Heart left ventricle (tissue), 16 donors: ENCODE measurements around the gene BTRC. TPM values are rescaled to one million over a fixed set of nuclear protein-coding genes. Genes with fewer than 3 reads are reported as not detected.

Experiments
- ATAC-seq, 4 donors: fragments of 200-7000 bp; cut with Tn5 transposase; one replicate each; pipeline ENCODE4 v1.9.1; 2020 to 2022; ENCODE audit warnings: moderate library complexity in 4 of 4, mild to moderate bottlenecking in 3 of 4, moderate number of reproducible peaks in 1 of 4
- DNase-seq, 5 donors: peaks; one replicate each; pipeline ENCODE4 v3.0.0-alpha.2; 2020
- H3K27ac ChIP-seq, 12 donors: fragments of 200-600 bp; sonication (generic) in 4 of 12; one replicate each; pipeline versions ENCODE4 v1.5.0 to v1.8.0; 2016 to 2022; ENCODE audit warnings: mild to moderate bottlenecking in 2 of 12
- H3K27me3 ChIP-seq, 9 donors: fragments of 200-600 bp; sonication (generic) in 2 of 9; one replicate each; pipeline versions ENCODE4 v1.5.1 to v1.8.0; 2016 to 2022; ENCODE audit warnings: mild to moderate bottlenecking in 3 of 9
- H3K36me3 ChIP-seq, 9 donors: fragments of 200-600 bp; sonication (generic) in 2 of 9; one replicate each; pipeline versions ENCODE4 v1.5.0 to v1.8.0; 2018 to 2022; ENCODE audit warnings: mild to moderate bottlenecking in 2 of 9
- H3K4me1 ChIP-seq, 12 donors: fragments of 200-600 bp; sonication (generic) in 4 of 12; one replicate each; pipeline versions ENCODE4 v1.5.0 to v1.8.0; 2016 to 2022; ENCODE audit warnings: mild to moderate bottlenecking in 3 of 12
- H3K4me3 ChIP-seq, 12 donors: fragments of 200-600 bp; sonication (generic) in 4 of 12; one replicate each; pipeline versions ENCODE4 v1.5.0 to v1.8.0; 2017 to 2022; ENCODE audit warnings: mild to moderate bottlenecking in 9 of 12, moderate library complexity in 4 of 12
- H3K9me3 ChIP-seq, 12 donors: fragments of 200-600 bp; sonication (generic) in 4 of 12; one replicate each; pipeline versions ENCODE4 v1.5.0 to v1.8.0; 2016 to 2022; ENCODE audit warnings: mild to moderate bottlenecking in 1 of 12
- CTCF ChIP-seq, 12 donors: fragments of 200-600 bp; sonication (generic) in 4 of 12; IDR thresholded peaks; one replicate each; pipeline versions ENCODE4 v1.5.0 to v1.8.0; 2018 to 2022; ENCODE audit warnings: antibody characterized with exemption in 12 of 12, mild to moderate bottlenecking in 5 of 12
- POLR2A ChIP-seq, 2 donors: fragments of 450-650 bp; IDR thresholded peaks; one replicate each; pipeline ENCODE4 v1.6.1; 2017; ENCODE audit warnings: antibody characterized with exemption in 2 of 2, mild to moderate bottlenecking in 2 of 2, moderate library complexity in 2 of 2
- WGBS, 4 donors: extraction: QIAGEN DNeasy Blood & Tissue Kit in 2 of 4; methylation state at CpG; one replicate each; pipeline versions ENCODE4 v1.1.5 to v1.1.7; 2013 to 2018; 5-methylcytosine and 5-hydroxymethylcytosine counted together
- intact Hi-C, 10 donors: fragments of 100-400 bp; cut with DNase I; formaldehyde crosslinking; loops; one replicate each; pipeline versions ENCODE4 v1.11.1 to v1.14.2; 2022
- polyA plus RNA-seq, 2 donors: library from polyadenylated mRNA; stranded (reverse); fragments of 200-250 nt; gene quantifications; one replicate each; pipeline ENCODE4 v1.2.3, GENCODE V29; 2013
- total RNA-seq, 9 donors: library from RNA; depleted of rRNA in 2 of 9; stranded (reverse); fragments of >200 nt in 2 of 9; fragmentation: NEBNext Ultra II Directional in 3 of 9; extraction: Animal tissue kit (Norgen Biotek cat#: 25700) in 3 of 9; gene quantifications; one replicate each; pipeline versions ENCODE4 v1.1.0 to v1.2.4, GENCODE V29; 2016 to 2023
- donor health status: ischemic (EF 13 %, LVEDD 7.1; RV severe dilation, severe dysfunction).
- donor health status: healthy with polysubstance abuse.
- donor health status: DM: no; HTN: yes; CAD: no.
- donor health status: DM: no; HTN: no; CAD: no.
- donor health status: ischemic (EF 25% LVEDD 6.9; RV normal size, moderate dysfunction).
- donor health status: ischemic (EF 25% LVEDD 5.7; RV mildly dilated, moderate dysfunction).
- donor health status: healthy.
- donor health status: DM: yes; HTN: yes; CAD: no.
- donor health status: ischemic (EF 35%, LVEDD 5.7; RV mildly dilated, moderate dysfunction).
- donor health status: nonischemic (EF 11% LVEDD 7.7; RV severe dilation, severe dysfunction).
- donor health status: DM: yes; HTN: yes; CAD: no.
- donor health status: PGD.
- donor health status: ischemic (EF 29% LVEDD 5.4; RV normal size, mild dysfunction).
- donor health status: nonischemic (EF 23%, LVEDD 6.1; RV moderate dilation, normal function).

BTRC gene
- total and polyA plus RNA-seq, 11 donors, result 10.7 to 53.5 (median 32.1) TPM

- H3K27ac ChIP-seq, result peak overlapping the region in 9 of 12 donors; percentile 0 to 62 (median 42)
- intact Hi-C loops, result loop anchor here in 6 of 10 donors (5.0 to 10.0 kb wide), 4 partner anchors 91 to 154 kb away; partner anchors contain the start of gene BTRC (in 4 of the 6)
- no peak overlapping the region for H3K4me3 ChIP-seq
- WGBS, 4 donors, result 37 to 48% (median 44%) methylated on average over 2 of the region's 2 CpGs
- H3K36me3 ChIP-seq, result no peaks in the 10 kb centered on the region
- TF ChIP-seq CTCF (IDR thresholded peaks at IDR 0.05), result no peak
- no peak for TF ChIP-seq POLR2A (IDR thresholded peaks at IDR 0.05)
- ATAC-seq (no peak), DNase-seq (no peak)
- no peaks in the 10 kb centered on the region for H3K9me3 ChIP-seq
- peaks cover 0 to 46% (median 18%) of the 10 kb centered on the region in 12 donors for H3K4me1 ChIP-seq
- no peaks in the 10 kb centered on the region for H3K27me3 ChIP-seq
Measured at GRCh38 chr10:101446071-101446470, 92.1 kb downstream of the BTRC start.

DNA sequence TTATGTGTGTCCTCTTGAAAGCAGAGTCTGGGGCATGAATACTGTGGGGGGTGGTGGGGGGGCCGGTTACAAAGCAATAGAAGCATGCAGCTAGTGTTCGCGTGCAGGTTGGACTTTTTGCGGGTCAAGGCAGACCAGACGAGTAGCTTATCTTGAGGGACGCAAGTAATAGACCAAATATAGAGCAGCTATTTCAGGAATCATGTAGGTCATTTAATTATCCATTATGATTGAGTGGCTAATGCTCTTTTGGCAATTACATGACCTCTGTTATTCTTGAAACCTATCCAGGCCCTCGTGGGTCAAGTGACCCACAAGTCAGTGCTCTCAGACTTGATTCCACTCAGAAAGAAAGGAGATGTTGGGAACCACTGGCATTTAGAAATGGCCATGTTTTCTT, 93.0 kb downstream of the BTRC start:
- H3K27ac ChIP-seq, result peak overlapping the region in 10 of 12 donors; percentile 18 to 76 (median 55)
- intact Hi-C loops, result loop anchor here in 6 of 10 donors (5.0 to 10.0 kb wide), 4 partner anchors 92 to 155 kb away; partner anchors contain the start of gene BTRC (in 4 of the 6)
- ATAC-seq, result peak; percentile 66 to 94 (median 84)

GRCh38 chr10:101447477-101447876, 93.5 kb downstream of the BTRC start:
- intact Hi-C loops, result loop anchor here in 6 of 10 donors (5.0 to 10.0 kb wide), 4 partner anchors 93 to 155 kb away; partner anchors contain the start of gene BTRC (in 4 of the 6)
- H3K4me1 ChIP-seq, result peaks cover 0 to 45% (median 20%) of the 10 kb centered on the region in 12 donors
- no peak for TF ChIP-seq CTCF (IDR thresholded peaks at IDR 0.05)
- TF ChIP-seq POLR2A (IDR thresholded peaks at IDR 0.05), result no peak

More for the DNA sequence above, 93.0 kb downstream of the BTRC start:
- no peak overlapping the region for H3K4me3 ChIP-seq
- DNase-seq, result peak in 4 of 5 donors; percentile 17 to 57 (median 41)
- peaks cover 0 to 50% (median 20%) of the 10 kb centered on the region in 12 donors for H3K4me1 ChIP-seq
- H3K36me3 ChIP-seq, result no peaks in the 10 kb centered on the region
- WGBS, 4 donors, result 37 to 49% (median 42%) methylated on average over 7 of the region's 7 CpGs
- no peaks in the 10 kb centered on the region for H3K9me3 ChIP-seq
- TF ChIP-seq CTCF (IDR thresholded peaks at IDR 0.05) (no peak), POLR2A (IDR thresholded peaks at IDR 0.05) (no peak)
- H3K27me3 ChIP-seq, result no peaks in the 10 kb centered on the region

DNA sequence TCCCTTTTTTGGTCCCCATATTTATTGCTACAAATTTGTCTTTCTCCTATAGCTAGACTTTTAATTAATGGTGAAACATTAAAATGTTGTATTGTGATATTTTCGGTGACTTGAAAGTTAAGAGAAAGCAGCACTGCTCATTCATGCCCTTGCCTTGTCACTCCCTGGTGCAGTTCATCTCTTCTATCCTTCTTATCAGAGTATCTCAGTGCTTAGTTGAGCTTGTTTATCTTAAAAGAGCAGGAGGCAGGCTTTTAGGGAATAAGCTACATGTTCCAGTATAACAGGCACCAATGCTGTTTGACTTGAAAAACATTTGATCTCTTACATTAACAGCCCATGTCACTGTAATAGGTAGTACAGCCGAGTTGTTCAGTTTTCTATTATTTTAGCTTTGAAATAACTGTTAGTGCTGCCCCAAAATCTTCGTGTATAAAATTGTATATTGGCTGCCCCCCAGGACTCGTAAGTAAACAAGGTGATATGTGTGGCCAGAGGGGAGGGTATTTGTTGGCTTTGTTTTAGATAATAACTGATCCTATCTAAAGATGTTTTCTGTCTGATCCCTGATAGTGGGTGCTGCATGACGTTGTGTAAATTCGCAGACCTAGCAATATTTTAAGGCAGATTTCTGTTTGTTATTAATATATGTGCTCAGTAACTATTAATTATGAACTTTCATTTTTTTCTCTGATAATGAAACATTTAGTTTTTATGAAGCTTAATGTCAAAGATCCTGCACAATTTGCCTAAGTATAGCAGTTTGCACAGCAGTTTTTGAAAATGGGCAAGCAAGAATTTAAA, 96.5 kb downstream of the BTRC start:
- 52 to 68% (median 61%) methylated on average over 6 of the region's 6 CpGs for WGBS, 4 donors
- intact Hi-C loops, result no loop called here

More at GRCh38 chr10:101447477-101447876, 93.5 kb downstream of the BTRC start:
- Histone ChIP-seq H3K4me3 (no peak overlapping the region), H3K36me3 (no peaks in the 10 kb centered on the region), H3K9me3 (no peaks in the 10 kb centered on the region), H3K27ac (peak overlapping the region in 9 of 12 donors; percentile 22 to 76 (median 59)), H3K27me3 (no peaks in the 10 kb centered on the region)
- no peak for ATAC-seq
- 95 to 99% (median 97%) methylated on average over 2 of the region's 2 CpGs for WGBS, 4 donors
- DNase-seq, result no peak

More for the DNA sequence above, 96.5 kb downstream of the BTRC start:
- Histone ChIP-seq H3K4me3 (no peak overlapping the region), H3K4me1 (peaks cover 0 to 47% (median 25%) of the 10 kb centered on the region in 12 donors), H3K27me3 (no peaks in the 10 kb centered on the region), H3K27ac (no peak overlapping the region), H3K36me3 (no peaks in the 10 kb centered on the region), H3K9me3 (no peaks in the 10 kb centered on the region)
- no peak for DNase-seq
- TF ChIP-seq CTCF (IDR thresholded peaks at IDR 0.05) (no peak), POLR2A (IDR thresholded peaks at IDR 0.05) (no peak)
- no peak for ATAC-seq
